Rectal smooth muscle tissue (tissue), 1 donor: ENCODE measurements around the gene OSBPL2.

Experiments
- H3K27ac ChIP-seq: one replicate; pipeline ENCODE4 v1.7.0; 2013; ENCODE audit warnings: low read depth, low read length, inconsistent platforms
- H3K27me3 ChIP-seq: one replicate; pipeline ENCODE4 v1.7.0; 2013; ENCODE audit warnings: low read length; ENCODE audit not compliant: control insufficient read depth, insufficient read depth
- H3K36me3 ChIP-seq: one replicate; pipeline ENCODE4 v1.7.0; 2013; ENCODE audit warnings: low read length; ENCODE audit not compliant: control insufficient read depth, insufficient read depth
- H3K4me1 ChIP-seq: one replicate; pipeline ENCODE4 v1.7.0; 2013; ENCODE audit warnings: low read length; ENCODE audit not compliant: control insufficient read depth, insufficient read depth
- H3K4me3 ChIP-seq: one replicate; pipeline ENCODE4 v1.7.0; 2013; ENCODE audit warnings: low read length
- H3K9ac ChIP-seq: one replicate; pipeline ENCODE4 v1.7.0; 2013; ENCODE audit warnings: low read length

The OSBPL2 gene

DNA sequence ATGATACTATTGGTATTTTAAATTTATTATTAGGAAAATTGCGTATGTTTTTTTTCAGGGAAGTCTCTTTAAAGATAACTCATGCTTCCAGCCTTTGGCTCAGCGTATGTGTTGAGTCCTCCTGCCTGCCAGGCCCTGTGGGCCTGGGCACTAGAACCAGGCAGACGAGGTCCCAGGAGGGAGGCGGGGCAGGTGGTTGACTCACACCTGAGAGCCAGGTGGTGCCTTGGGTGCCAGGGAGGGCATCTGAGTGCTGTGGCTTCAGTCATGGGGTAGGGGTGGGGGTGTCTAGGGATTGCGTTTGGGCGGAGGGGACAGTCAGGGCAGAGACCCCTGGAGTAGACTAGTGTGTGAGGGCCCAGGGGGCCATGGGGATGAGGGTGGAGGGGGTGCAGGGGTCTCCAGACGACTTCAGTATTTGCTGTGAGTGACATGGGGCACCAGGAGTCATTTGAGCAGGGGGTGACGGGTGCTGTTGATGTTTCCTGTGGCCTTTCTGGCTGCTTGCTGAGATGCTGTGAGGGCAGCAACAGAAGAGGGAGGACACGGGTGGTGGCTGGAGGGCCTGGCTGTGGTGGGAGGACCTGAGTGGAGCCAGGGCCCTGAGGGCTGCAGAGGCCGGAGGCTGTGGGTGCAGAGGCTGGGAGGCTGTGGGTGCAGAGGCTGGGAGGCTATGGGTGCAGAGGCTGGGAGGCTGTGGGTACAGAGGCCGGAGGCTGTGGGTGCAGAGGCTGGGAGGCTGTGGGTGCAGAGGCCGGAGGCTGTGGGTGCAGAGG is 49.6 kb downstream of the OSBPL2 start:
- Histone ChIP-seq H3K4me1 (no peaks in the 10 kb centered on the region), H3K27ac (no peak overlapping the region), H3K27me3 (no peaks in the 10 kb centered on the region), H3K9ac (no peak overlapping the region), H3K4me3 (no peak overlapping the region), H3K36me3 (peaks cover 35% of the 10 kb centered on the region)

DNA sequence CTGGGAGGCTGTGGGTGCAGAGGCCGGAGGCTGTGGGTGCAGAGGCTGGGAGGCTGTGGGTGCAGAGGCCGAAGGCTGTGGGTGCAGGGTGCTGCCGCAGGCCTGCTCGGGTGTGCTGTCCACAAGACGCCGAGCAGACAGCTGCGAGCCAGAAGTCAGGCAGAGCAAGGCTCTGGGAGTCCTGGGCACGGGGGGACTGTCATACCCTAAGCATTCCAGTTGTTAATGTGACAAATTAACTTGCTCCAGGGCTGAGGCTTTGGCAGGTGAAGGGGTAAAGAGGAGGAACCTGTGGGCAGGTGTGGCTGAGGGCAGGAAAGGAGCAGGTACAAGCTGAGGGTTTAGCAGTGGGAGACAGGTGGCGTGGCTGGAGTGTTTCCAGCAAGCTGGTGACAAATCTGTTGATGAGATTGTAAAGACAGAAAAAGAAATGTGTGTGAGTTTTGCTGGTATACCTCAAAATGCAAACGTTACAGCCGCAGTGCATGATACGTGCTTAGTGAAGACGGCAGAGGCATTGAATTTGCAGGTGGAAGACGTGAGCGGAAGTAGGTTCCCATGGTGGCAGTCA is 50.3 kb downstream of the OSBPL2 start:
- H3K27ac ChIP-seq, result no peak overlapping the region
- H3K4me3 ChIP-seq, result no peak overlapping the region
- H3K36me3 ChIP-seq, result peaks cover 31% of the 10 kb centered on the region
- no peaks in the 10 kb centered on the region for H3K27me3 ChIP-seq
- no peak overlapping the region for H3K9ac ChIP-seq
- no peaks in the 10 kb centered on the region for H3K4me1 ChIP-seq

DNA sequence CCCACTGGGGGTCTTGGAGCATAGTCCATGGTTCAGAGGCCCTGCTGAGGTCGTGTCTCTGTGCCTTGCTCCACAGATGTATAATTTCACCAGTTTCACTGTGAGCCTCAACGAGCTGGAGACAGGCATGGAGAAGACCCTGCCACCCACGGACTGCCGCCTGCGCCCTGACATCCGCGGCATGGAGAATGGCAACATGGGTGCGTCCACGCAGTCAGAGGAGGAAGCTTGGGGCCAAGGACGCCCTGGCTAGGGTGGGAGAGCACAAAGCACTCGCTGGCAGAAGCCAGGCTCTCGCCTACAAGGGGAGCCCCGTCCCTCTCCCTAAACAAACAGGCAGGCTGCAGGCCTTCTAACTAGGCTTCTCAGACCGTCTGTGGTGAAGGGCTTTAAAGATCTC is 50.8 kb downstream of the OSBPL2 start:
- Histone ChIP-seq H3K27me3 (no peaks in the 10 kb centered on the region), H3K9ac (no peak overlapping the region), H3K36me3 (peaks cover 31% of the 10 kb centered on the region), H3K4me1 (no peaks in the 10 kb centered on the region), H3K4me3 (no peak overlapping the region), H3K27ac (no peak overlapping the region)

DNA sequence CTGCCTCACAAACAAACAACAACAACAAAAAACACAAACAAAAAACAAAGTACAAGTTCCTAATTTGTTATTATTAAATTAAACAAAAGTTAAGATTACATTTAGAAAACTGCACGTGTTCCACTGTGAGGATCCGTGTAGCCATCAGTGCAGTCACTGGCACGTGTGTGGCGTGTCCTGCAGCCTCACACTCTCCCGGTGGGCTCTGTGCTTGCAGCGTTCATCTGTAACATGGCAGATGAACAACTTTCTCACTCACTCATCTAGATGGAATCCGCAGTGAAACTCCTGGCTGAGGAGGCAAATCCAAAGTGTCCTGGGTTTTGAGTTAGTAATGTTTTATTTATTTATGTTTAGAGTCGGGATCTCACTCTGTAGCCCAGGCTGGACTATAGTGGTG is 51.6 kb downstream of the OSBPL2 start:
- H3K27me3 ChIP-seq, result no peaks in the 10 kb centered on the region
- no peaks in the 10 kb centered on the region for H3K4me1 ChIP-seq
- H3K36me3 ChIP-seq, result peaks cover 29% of the 10 kb centered on the region

DNA sequence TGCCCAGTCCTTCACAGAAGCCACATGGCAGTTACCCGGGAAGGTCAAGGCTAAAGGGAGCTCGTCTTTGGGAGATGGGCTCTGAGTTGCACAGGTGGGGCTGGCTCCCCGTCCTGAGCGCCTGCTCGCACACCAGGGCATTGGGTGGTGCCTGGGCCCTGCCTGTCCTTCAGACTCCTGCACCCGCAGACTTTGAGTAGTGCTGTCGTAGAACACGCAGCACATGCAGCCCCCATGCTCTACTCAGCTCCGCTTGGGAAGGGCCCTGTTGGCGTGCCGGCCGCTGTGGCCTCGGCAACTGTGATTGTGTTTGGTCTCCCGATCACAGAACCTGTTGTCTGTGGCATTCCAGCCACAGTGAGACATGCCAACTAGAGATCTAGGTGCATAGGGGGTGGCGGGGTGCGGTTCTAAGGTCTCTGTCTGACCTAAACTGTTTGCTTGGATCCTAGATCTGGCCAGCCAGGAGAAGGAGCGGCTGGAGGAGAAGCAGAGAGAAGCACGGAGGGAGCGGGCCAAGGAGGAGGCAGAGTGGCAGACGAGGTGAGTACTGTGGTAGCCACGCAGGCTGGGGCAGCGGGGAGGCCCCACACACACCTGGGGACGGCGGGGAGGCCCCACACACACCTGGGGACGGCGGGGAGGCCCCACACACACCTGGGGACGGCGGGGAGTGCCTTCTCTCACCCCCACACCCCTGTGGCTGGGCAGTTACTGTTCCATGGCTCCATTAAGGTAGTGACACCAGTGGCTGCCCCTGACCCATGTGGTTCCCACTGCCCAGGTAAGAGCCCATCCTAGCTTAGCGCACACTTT is 53.1 kb downstream of the OSBPL2 start:
- Histone ChIP-seq H3K27ac (no peak overlapping the region), H3K36me3 (peaks cover 42% of the 10 kb centered on the region), H3K4me3 (no peak overlapping the region), H3K9ac (no peak overlapping the region), H3K4me1 (no peaks in the 10 kb centered on the region), H3K27me3 (no peaks in the 10 kb centered on the region)

More for the DNA sequence above, 51.6 kb downstream of the OSBPL2 start:
- no peak overlapping the region for H3K27ac ChIP-seq
- H3K9ac ChIP-seq, result no peak overlapping the region
- H3K4me3 ChIP-seq, result no peak overlapping the region

DNA sequence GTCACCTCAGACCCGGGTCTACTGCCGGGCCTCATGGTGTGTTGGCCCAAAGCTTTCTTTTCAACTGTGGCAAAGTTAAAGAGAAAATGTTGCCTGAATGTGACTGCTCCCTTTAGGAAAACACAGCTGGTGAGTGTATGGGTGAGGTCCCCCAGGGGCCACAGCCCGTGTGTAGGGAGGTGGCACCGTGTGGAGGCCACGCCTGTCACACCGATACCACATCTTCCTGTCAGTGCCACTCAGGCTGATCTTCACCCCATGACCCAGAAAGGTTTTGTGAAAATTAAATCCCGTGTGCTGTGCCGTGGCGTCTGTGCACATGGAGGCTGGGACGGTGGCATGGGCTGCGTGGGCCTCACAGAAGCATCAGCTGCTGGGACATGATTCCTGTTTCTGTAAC is 53.8 kb downstream of the OSBPL2 start:
- no peak overlapping the region for H3K9ac ChIP-seq
- H3K4me1 ChIP-seq, result no peaks in the 10 kb centered on the region
- no peak overlapping the region for H3K27ac ChIP-seq
- no peak overlapping the region for H3K4me3 ChIP-seq
- no peaks in the 10 kb centered on the region for H3K27me3 ChIP-seq
- peaks cover 41% of the 10 kb centered on the region for H3K36me3 ChIP-seq

DNA sequence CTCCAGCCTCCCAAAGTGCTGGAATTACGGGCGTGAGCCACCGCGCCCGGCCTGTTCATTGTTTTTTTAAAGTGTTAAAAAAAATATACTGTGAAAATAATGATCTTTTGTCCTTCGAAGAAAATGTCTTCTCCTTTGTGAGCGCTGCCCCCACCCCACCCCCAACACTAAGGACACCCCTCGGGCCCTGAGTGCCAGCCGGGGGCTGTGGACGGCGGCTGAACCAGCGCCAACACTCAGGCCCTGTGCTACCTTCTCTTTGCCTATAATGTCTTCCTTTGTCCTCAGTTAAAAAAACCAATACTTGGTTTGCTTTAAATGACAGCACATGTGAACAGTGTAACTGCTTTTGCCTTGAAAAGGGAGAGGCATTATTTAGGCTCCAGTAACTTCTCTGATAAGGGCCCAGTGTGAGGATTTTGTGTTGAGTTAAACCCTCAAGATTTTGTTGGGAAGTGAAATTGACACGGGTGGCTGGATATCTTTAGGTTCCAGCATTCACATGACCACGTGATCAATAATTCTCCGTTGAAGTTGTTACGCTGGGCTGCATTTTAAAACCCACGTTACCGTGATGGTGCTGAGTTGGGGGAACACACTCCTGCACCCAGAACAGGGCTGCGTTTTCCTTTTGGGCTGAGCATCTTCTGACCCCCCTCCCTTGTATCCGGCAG is 54.9 kb downstream of the OSBPL2 start:
- Histone ChIP-seq H3K27ac (no peak overlapping the region), H3K4me3 (no peak overlapping the region), H3K4me1 (no peaks in the 10 kb centered on the region), H3K27me3 (no peaks in the 10 kb centered on the region), H3K36me3 (peaks cover 37% of the 10 kb centered on the region), H3K9ac (no peak overlapping the region)

DNA sequence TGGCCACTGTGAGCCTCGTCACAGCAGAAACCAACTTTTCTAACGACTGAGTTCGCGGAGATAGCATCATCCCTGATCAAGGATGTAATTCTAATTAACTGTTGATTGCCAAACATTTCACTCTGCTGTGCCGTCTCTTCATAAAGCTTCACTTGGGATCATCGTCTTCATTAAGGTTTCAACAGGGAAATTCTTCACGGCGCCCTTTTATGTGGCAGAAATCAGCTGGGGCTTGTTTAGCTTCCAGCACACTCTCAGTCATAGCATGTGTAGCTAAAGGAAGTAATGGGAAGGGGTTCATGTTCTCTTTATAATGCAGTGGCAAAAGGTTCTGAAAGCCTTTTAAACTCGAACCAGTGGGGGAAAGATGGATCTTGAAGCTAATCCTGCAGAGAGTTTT is 55.6 kb downstream of the OSBPL2 start:
- H3K36me3 ChIP-seq, result peaks cover 37% of the 10 kb centered on the region
- H3K27me3 ChIP-seq, result no peaks in the 10 kb centered on the region
- no peak overlapping the region for H3K9ac ChIP-seq
- no peak overlapping the region for H3K27ac ChIP-seq
- H3K4me3 ChIP-seq, result no peak overlapping the region
- H3K4me1 ChIP-seq, result no peaks in the 10 kb centered on the region

DNA sequence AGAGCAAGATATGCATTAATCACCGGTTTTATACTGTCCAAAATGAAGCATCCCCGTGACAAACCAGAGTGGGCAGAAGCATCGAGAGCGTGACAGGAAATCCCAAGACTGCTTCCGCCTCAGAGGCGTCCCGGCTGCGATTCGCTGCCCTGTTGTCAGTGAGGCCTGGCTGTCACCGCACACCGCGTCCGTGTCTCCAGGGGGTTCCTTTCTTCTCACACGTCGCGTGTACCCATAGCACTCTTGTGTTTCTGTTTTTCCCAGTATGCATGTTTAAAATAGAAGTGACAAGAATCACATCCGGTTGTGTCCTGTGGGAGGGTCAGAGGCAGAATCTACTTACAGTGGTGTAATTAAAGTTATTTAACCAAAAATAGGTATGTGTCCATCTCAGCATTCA is 56.2 kb downstream of the OSBPL2 start:
- H3K36me3 ChIP-seq, result peaks cover 37% of the 10 kb centered on the region
- no peak overlapping the region for H3K4me3 ChIP-seq
- H3K9ac ChIP-seq, result no peak overlapping the region
- H3K27ac ChIP-seq, result no peak overlapping the region
- no peaks in the 10 kb centered on the region for H3K27me3 ChIP-seq
- H3K4me1 ChIP-seq, result no peaks in the 10 kb centered on the region

DNA sequence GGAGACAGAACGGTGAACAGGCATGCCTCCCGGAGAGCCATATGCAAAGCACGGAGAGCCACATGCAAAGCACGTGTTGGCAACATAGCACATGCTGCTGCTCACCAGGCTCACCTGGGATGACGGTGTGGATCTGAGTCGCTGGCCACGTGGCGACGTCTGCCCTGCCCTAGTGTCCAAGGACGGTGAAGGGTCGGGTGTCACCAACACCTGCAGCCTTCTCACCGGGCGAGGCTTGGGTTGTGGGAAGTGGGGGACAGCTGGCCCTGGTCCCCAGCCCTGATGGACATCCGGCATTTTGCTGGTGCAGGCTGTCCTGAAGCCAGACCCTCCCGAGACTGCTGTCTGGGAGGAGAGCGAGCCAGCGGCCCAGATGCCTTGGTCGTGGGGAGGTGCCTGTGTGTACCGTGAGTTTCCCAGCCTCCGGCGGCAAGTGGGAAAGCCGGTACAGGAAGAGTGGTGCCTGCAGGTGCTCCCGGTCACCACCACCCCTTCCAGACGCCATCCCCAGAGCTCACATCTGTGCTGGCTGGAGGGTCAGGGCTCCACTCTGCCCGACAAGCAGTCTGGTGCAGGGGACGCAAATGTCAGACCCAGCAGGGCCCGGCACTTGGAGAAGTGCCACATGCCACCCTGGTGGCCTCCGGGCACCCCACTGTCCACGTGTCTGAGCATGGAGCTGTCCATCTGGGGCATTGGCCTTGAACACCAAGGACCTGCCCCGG is 58.6 kb downstream of the OSBPL2 start:
- Histone ChIP-seq H3K27me3 (no peaks in the 10 kb centered on the region), H3K36me3 (peaks cover 29% of the 10 kb centered on the region), H3K9ac (no peak overlapping the region), H3K27ac (no peak overlapping the region), H3K4me1 (no peaks in the 10 kb centered on the region), H3K4me3 (no peak overlapping the region)

DNA sequence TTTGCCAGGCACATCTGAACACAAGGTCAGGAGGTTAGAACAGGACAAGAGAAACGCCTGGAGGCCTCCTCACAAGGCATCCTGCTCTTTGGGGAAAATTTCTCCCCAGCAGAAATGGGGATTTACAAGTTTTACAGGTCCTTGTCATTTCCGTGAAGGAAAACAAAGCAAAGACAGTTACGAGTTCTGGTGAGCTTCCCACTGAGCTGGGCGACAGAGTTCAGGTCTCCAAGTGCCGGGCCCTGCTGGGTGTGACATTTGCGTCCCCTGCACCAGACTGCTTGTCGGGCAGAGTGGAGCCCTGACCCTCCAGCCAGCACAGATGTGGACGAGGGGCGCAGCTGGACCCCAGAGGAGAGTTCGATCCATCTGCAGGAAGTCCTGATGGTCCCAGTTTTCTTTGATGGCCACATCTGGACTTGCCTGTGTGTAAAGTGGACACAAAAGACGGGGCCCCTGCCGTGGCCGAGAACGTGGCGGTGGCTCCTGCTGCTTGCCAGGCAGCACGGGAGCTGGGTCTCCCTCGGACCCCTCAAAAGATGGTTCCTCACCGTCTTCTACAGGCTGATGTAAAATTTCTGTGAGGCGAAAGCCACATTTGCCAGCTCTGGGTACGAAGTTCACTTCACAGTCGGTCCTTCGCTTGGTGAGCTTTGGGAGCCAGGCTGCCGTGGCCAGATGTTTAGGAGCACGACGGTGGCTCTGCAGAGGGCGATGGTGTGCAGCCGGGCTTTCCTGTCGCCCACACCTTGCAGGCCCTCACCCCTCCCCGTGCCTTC is 59.3 kb downstream of the OSBPL2 start:
- Histone ChIP-seq H3K9ac (no peak overlapping the region), H3K36me3 (peaks cover 25% of the 10 kb centered on the region), H3K4me3 (no peak overlapping the region), H3K4me1 (no peaks in the 10 kb centered on the region), H3K27ac (no peak overlapping the region), H3K27me3 (no peaks in the 10 kb centered on the region)
